D721Med (cell line): Measurements from ENCODE around the gene FAM174C.
A peak's percentile ranks its signal among the peaks of the same experiment; 100 is the strongest.

Experiments used
- DNase-seq: peaks from one replicate; pipeline ENCODE4 v3.0.0; 2011; ENCODE audit warnings: low spot score; ENCODE audit not compliant: insufficient read length
- FAIRE-seq: peaks from 2 replicates; lab custom pipeline; 2011; peaks lifted over from hg19 to GRCh38; lab: Jason Lieb, UNC
- CTCF ChIP-seq: IDR thresholded peaks from 2 replicates; pipeline ENCODE4 v1.5.1; 2012; ENCODE audit warnings: mild to moderate bottlenecking, control low read depth; ENCODE audit not compliant: insufficient read depth; ENCODE audit errors: missing control alignments

The FAM174C gene

GRCh38 chr19:1262623-1263123, 12.7 kb upstream of the FAM174C start:
- no peak for FAIRE-seq
- no peak for TF ChIP-seq CTCF
- DNase-seq, result no peak

GRCh38 chr19:1263188-1263587, 12.1 kb upstream of the FAM174C start:
- no peak for FAIRE-seq
- no peak for DNase-seq
- TF ChIP-seq CTCF, result no peak

- no peak for TF ChIP-seq CTCF
- DNase-seq (no peak), FAIRE-seq (no peak)
Observed at GRCh38 chr19:1264801-1265614, 10.3 kb upstream of the FAM174C start.

GRCh38 chr19:1265615-1266128, 9.7 kb upstream of the FAM174C start:
- TF ChIP-seq CTCF, result no peak
- DNase-seq (no peak), FAIRE-seq (no peak)

GRCh38 chr19:1266129-1266915, 9.0 kb upstream of the FAM174C start:
- no peak for FAIRE-seq
- DNase-seq, result peak; percentile 94
- no peak for TF ChIP-seq CTCF

GRCh38 chr19:1266916-1267476, 8.3 kb upstream of the FAM174C start:
- TF ChIP-seq CTCF, result peak; percentile 74
- DNase-seq (no peak), FAIRE-seq (no peak)
